ENCODE results near the gene LTBP3. TPM values are rescaled to one million over a fixed set of nuclear protein-coding genes. Genes with fewer than 3 reads are reported as not detected.

Gene LTBP3
- total and polyA plus RNA-seq, 2 of the 13 experiments (the other 11 are each of a cell fraction or from before 2014, with no cell fraction given) = 12.2 to 68.1 TPM

DNA sequence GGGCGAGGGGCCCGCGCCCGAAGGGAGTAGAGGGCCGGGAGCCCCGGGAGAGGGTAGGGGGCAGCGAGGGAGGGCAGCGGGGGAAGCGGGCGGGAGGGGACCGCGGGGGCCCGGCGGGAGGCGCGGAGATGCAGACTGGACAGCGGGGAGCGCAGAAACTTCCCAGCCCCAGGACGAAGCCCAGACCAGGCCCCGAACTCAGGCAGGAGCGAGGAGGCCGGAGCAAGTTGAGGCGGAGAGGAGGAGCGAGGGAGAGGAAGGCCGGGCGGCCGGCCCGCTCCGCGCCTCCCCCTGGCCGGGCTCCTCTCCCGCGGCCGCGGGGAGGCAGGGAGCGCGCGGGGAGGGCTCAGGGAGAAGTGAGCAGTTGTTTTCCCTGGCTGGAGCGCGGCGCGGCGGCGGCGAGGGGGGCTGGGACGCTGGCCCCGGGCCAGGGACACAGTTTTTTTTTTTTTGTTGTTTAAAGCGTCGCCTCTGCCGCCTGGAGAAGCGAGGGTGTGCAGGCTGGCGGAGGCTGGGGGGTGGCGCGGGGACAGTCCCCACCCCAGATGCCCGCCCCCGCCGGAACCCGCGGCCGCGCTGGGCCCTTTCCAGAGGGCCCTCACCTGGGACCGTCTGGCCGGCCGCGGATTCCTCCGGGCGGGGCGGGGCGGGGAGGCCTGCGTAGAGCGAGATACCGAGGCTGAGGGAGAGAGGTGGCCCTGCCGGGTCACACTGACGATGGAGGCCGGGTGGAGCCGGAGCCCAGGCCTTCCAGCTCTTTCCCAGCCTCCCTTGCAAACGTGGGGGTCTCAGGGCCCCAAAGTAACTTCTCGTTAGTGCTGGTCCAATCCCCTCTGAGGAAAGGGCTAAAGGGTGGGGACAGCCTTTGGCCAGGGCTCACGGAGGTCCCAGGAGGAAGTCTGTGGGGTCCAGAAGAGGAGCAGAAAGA is at the start of gene LTBP3 (continued):
- TF ChIP-seq, protein P1, sequence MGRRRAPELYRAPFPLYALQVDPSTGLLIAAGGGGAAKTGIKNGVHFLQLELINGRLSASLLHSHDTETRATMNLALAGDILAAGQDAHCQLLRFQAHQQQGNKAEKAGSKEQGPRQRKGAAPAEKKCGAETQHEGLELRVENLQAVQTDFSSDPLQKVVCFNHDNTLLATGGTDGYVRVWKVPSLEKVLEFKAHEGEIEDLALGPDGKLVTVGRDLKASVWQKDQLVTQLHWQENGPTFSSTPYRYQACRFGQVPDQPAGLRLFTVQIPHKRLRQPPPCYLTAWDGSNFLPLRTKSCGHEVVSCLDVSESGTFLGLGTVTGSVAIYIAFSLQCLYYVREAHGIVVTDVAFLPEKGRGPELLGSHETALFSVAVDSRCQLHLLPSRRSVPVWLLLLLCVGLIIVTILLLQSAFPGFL (CRISPR knock-in tag; IDR thresholded peaks at IDR 0.05) = no peak
- TF ChIP-seq YY1 (IDR thresholded peaks at IDR 0.05; ENCODE audit: insufficient read depth, insufficient replicate concordance, low read depth, low read length) (peak; percentile 3), MIER2 (CRISPR knock-in tag; IDR thresholded peaks at IDR 0.05) (no peak), ZNF687 (CRISPR knock-in tag; IDR thresholded peaks at IDR 0.05) (peak; percentile 73), TBX3 (IDR thresholded peaks at IDR 0.05; ENCODE audit: borderline replicate concordance) (no peak), MEIS2 (CRISPR knock-in tag; IDR thresholded peaks at IDR 0.05) (peak; percentile 19; the same call in 1 of the 2 replicates), MTA3 (CRISPR knock-in tag; IDR thresholded peaks at IDR 0.05) (no peak), ZMYM2 (CRISPR knock-in tag; IDR thresholded peaks at IDR 0.05) (no peak), ZNF83 (CRISPR knock-in tag; IDR thresholded peaks at IDR 0.05; ENCODE audit: borderline replicate concordance) (no peak), ZNF703 (CRISPR knock-in tag; IDR thresholded peaks at IDR 0.05; ENCODE audit: borderline replicate concordance) (no peak), ZNF510 (CRISPR knock-in tag; IDR thresholded peaks at IDR 0.05; ENCODE audit: low read depth) (no peak), HNRNPL (IDR thresholded peaks at IDR 0.05; ENCODE audit: low read depth, low read length) (no peak), ZFYVE20 (CRISPR knock-in tag; IDR thresholded peaks at IDR 0.05; ENCODE audit: borderline replicate concordance, low read depth) (no peak), GTF3A (CRISPR knock-in tag; conservative IDR thresholded peaks at IDR 0.05) (no peak), ZNF350 (CRISPR knock-in tag; IDR thresholded peaks at IDR 0.05; ENCODE audit: borderline replicate concordance, low read depth) (0 out of 2 replicates have a peak, but pooled peaks have one; percentile 12), RFXAP (CRISPR knock-in tag; IDR thresholded peaks at IDR 0.05; ENCODE audit: borderline replicate concordance) (no peak), SRSF9 (IDR thresholded peaks at IDR 0.05; ENCODE audit: borderline replicate concordance, insufficient read depth, low read depth, low read length, poor library complexity, severe bottlenecking) (no peak), RORA (CRISPR knock-in tag; IDR thresholded peaks at IDR 0.05) (no peak)
- TF ChIP-seq, protein P2, sequence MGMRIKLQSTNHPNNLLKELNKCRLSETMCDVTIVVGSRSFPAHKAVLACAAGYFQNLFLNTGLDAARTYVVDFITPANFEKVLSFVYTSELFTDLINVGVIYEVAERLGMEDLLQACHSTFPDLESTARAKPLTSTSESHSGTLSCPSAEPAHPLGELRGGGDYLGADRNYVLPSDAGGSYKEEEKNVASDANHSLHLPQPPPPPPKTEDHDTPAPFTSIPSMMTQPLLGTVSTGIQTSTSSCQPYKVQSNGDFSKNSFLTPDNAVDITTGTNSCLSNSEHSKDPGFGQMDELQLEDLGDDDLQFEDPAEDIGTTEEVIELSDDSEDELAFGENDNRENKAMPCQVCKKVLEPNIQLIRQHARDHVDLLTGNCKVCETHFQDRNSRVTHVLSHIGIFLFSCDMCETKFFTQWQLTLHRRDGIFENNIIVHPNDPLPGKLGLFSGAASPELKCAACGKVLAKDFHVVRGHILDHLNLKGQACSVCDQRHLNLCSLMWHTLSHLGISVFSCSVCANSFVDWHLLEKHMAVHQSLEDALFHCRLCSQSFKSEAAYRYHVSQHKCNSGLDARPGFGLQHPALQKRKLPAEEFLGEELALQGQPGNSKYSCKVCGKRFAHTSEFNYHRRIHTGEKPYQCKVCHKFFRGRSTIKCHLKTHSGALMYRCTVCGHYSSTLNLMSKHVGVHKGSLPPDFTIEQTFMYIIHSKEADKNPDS (CRISPR knock-in tag; IDR thresholded peaks at IDR 0.05) = no peak
- TF ChIP-seq, protein P3, sequence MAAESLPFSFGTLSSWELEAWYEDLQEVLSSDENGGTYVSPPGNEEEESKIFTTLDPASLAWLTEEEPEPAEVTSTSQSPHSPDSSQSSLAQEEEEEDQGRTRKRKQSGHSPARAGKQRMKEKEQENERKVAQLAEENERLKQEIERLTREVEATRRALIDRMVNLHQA (CRISPR knock-in tag; IDR thresholded peaks at IDR 0.05) = no peak
